ENCODE results near the gene COL9A3.
A peak's percentile ranks its signal among the peaks of the same experiment; 100 is the strongest.

COL9A3 gene

GRCh38 chr20:62796699-62797491, 20.0 kb upstream of the COL9A3 start:
- no peak for DNase-seq (ENCODE audit: low spot score)
- FAIRE-seq: no peak

GRCh38 chr20:62797671-62798532, 18.9 kb upstream of the COL9A3 start:
- FAIRE-seq: no peak
- DNase-seq (ENCODE audit: low spot score): no peak

- FAIRE-seq (no peak), DNase-seq (ENCODE audit: low spot score) (no peak)
Measured at GRCh38 chr20:62799036-62799435, 17.8 kb upstream of the COL9A3 start.

- no peak for DNase-seq (ENCODE audit: low spot score)
- FAIRE-seq: no peak
Measured at GRCh38 chr20:62799459-62799858, 17.4 kb upstream of the COL9A3 start.

- FAIRE-seq: no peak
- no peak for DNase-seq (ENCODE audit: low spot score)
Measured at GRCh38 chr20:62799873-62800272, 17.0 kb upstream of the COL9A3 start.

GRCh38 chr20:62800314-62801259, 16.3 kb upstream of the COL9A3 start:
- DNase-seq (ENCODE audit: low spot score) (no peak), FAIRE-seq (no peak)

- no peak for DNase-seq (ENCODE audit: low spot score)
- no peak for FAIRE-seq
Measured at GRCh38 chr20:62801284-62802010, 15.4 kb upstream of the COL9A3 start.

- FAIRE-seq: no peak
Measured at GRCh38 chr20:62802026-62802712, 14.7 kb upstream of the COL9A3 start.

GRCh38 chr20:62804021-62804626, 12.7 kb upstream of the COL9A3 start:
- no peak for FAIRE-seq

More at GRCh38 chr20:62802026-62802712, 14.7 kb upstream of the COL9A3 start:
- no peak for DNase-seq (ENCODE audit: low spot score)

GRCh38 chr20:62804627-62805154, 12.2 kb upstream of the COL9A3 start, which contains the start of gene OGFR:
Gene OGFR (plus strand): TSS chr20:62804835. CDS start chr20:62804860, 25 bp downstream.
- peak; percentile 93 for DNase-seq (ENCODE audit: low spot score)
- FAIRE-seq: no peak

More at GRCh38 chr20:62804021-62804626, 12.7 kb upstream of the COL9A3 start:
- no peak for DNase-seq (ENCODE audit: low spot score)

- FAIRE-seq: no peak
Measured at GRCh38 chr20:62805155-62805710, 11.6 kb upstream of the COL9A3 start.

GRCh38 chr20:62805711-62806382, 11.0 kb upstream of the COL9A3 start:
- FAIRE-seq: no peak
- no peak for DNase-seq (ENCODE audit: low spot score)

More at GRCh38 chr20:62805155-62805710, 11.6 kb upstream of the COL9A3 start:
- DNase-seq (ENCODE audit: low spot score): peak; percentile 65

- DNase-seq (ENCODE audit: low spot score): no peak
- no peak for FAIRE-seq
Measured at GRCh38 chr20:62806383-62807050, 10.3 kb upstream of the COL9A3 start.

- FAIRE-seq (no peak), DNase-seq (ENCODE audit: low spot score) (no peak)
Measured at GRCh38 chr20:62807444-62808210, 9.2 kb upstream of the COL9A3 start.

- no peak for FAIRE-seq
- peak; percentile 86 for DNase-seq (ENCODE audit: low spot score)
Measured at GRCh38 chr20:62808211-62808865, 8.5 kb upstream of the COL9A3 start.
